Ovary (tissue), 9 donors: Measurements from ENCODE around the gene PLIN4. TPM values are rescaled to one million over a fixed set of nuclear protein-coding genes. Genes with fewer than 3 reads are reported as not detected.

Experiments used
- DNase-seq, 5 donors: peaks; one replicate each; pipeline ENCODE4 v3.0.0-alpha.2; 2019 to 2020
- H3K27ac ChIP-seq, 2 donors: fragments of 200-600 bp; one replicate each; pipeline versions ENCODE4 v1.5.1 to v1.8.0; 2019 to 2022
- H3K27me3 ChIP-seq: fragments of 200-600 bp; one replicate; pipeline ENCODE4 v1.8.0; 2022
- H3K36me3 ChIP-seq: fragments of 200-600 bp; sonication (generic); one replicate; pipeline ENCODE4 v1.5.1; 2019
- H3K4me1 ChIP-seq: one replicate; pipeline ENCODE4 v1.8.1; 2013; ENCODE audit warnings: mild to moderate bottlenecking, moderate library complexity; ENCODE audit not compliant: insufficient read depth
- H3K4me3 ChIP-seq: fragments of 200-600 bp; sonication (generic); one replicate; pipeline ENCODE4 v1.5.1; 2017
- H3K9me3 ChIP-seq, 2 donors: fragments of 200-600 bp in 1 of 2; sonication (generic) in 1 of 2; one replicate each; pipeline versions ENCODE4 v1.5.1 to v1.8.1; 2013 to 2019; ENCODE audit warnings: mild to moderate bottlenecking in 1 of 2, moderate library complexity in 1 of 2
- CTCF ChIP-seq, 3 donors: fragments of 450-650 bp in 2 of 3; fragments of 200-600 bp in 1 of 3; IDR thresholded peaks; one replicate each; pipeline versions ENCODE4 v1.5.1 to v1.8.0; 2016 to 2022; ENCODE audit warnings: antibody characterized with exemption in 3 of 3, mild to moderate bottlenecking in 1 of 3
- EP300 ChIP-seq: sonication (generic); formaldehyde crosslinking; IDR thresholded peaks from one replicate; pipeline ENCODE4 v1.6.1; 2017; ENCODE audit warnings: antibody characterized with exemption
- POLR2A ChIP-seq: fragments of 450-650 bp; IDR thresholded peaks from one replicate; pipeline ENCODE4 v1.6.1; 2017; ENCODE audit warnings: antibody characterized with exemption, mild to moderate bottlenecking, moderate library complexity
- whole genome bisulfite sequencing, 3 donors: extraction: QIAGEN DNeasy Blood & Tissue Kit in 1 of 3; methylation state at CpG; one replicate each; pipeline versions ENCODE4 v1.1.5 to v1.1.7; 2013 to 2017; 5-methylcytosine and 5-hydroxymethylcytosine counted together
- intact Hi-C, 4 donors: fragments of 100-400 bp; cut with DNase I; formaldehyde crosslinking; loops; one replicate each; pipeline versions ENCODE4 v1.11.0 to v1.15.1; 2022 to 2023
- polyA plus RNA-seq, 2 donors: library from polyadenylated mRNA; stranded (reverse); fragments of 200-250 nt in 1 of 2; fragments of 350-450 nt in 1 of 2; fragmentation: Illumina TruSeq in 1 of 2; extraction: RNeasy Lipid Tissue Mini Kit (QIAGEN cat#74804) in 1 of 2; gene quantifications; one replicate each; pipeline ENCODE4 v1.2.3, GENCODE V29; 2013 to 2014
- total RNA-seq, 7 donors: library from RNA; depleted of rRNA in 2 of 7; stranded (reverse); fragments of >200 nt in 2 of 7; fragmentation: NEBNext Ultra II Directional in 3 of 7; extraction: Animal tissue kit (Norgen Biotek cat#: 25700) in 3 of 7; gene quantifications; one replicate each; pipeline versions ENCODE4 v1.1.0 to v1.2.4, GENCODE V29; 2016 to 2023
- donor health status: DM: no; HTN: no; CAD: no; lungs with moderate emphysema.
- donor health status: DM: no; HTN: no; CAD: no.
- donor health status: Bipolar disorder and iron deficiency.
- donor health status: DM: yes; HTN: yes; CAD: no.
- donor health status: DM: no; HTN: no; CAD: no.
- donor health status: DM: yes; HTN: yes; CAD: no.

PLIN4 gene
- total and polyA plus RNA-seq, 9 donors = 1.6 to 55.1 (median 21.7) TPM

GRCh38 chr19:4517451-4518057, 732 bp downstream of the PLIN4 start:
- TF ChIP-seq POLR2A (no peak), EP300 (no peak), CTCF (IDR thresholded peaks at IDR 0.05) (no peak)
- Histone ChIP-seq H3K4me1 (peaks cover 21% of the 10 kb centered on the region), H3K9me3 (no peaks in the 10 kb centered on the region), H3K27me3 (no peaks in the 10 kb centered on the region), H3K4me3 (peak overlapping the region; percentile 31), H3K36me3 (no peaks in the 10 kb centered on the region), H3K27ac (peak overlapping the region; percentile 29 to 79)
- intact Hi-C loops = no loop called here
- WGBS, 3 donors = 45 to 68% (median 57%) methylated on average over 24 of the region's 24 CpGs
- peak in 1 of 5 donors; percentile 70 for DNase-seq

- Histone ChIP-seq H3K4me1 (peaks cover 21% of the 10 kb centered on the region), H3K36me3 (no peaks in the 10 kb centered on the region), H3K4me3 (peak overlapping the region; percentile 31), H3K27ac (peak overlapping the region; percentile 29 to 79), H3K27me3 (no peaks in the 10 kb centered on the region), H3K9me3 (no peaks in the 10 kb centered on the region)
- WGBS, 3 donors = 46 to 60% (median 51%) methylated on average over 7 to 8 of the region's 8 CpGs
- intact Hi-C loops = no loop called here
- no peak for DNase-seq
- TF ChIP-seq EP300 (no peak), POLR2A (no peak), CTCF (IDR thresholded peaks at IDR 0.05) (no peak)
Measured at GRCh38 chr19:4516939-4517300, 1.4 kb downstream of the PLIN4 start.

GRCh38 chr19:4516199-4516938, 1.9 kb downstream of the PLIN4 start:
- intact Hi-C loops = no loop called here
- no peak overlapping the region for H3K4me3 ChIP-seq

GRCh38 chr19:4515732-4516131, 2.6 kb downstream of the PLIN4 start:
- H3K4me1 ChIP-seq = peaks cover 21% of the 10 kb centered on the region
- no peak overlapping the region for H3K4me3 ChIP-seq
- DNase-seq = no peak
- H3K9me3 ChIP-seq = no peaks in the 10 kb centered on the region
- intact Hi-C loops = no loop called here
- no peaks in the 10 kb centered on the region for H3K36me3 ChIP-seq
- WGBS, 3 donors = 79 to 93% (median 84%) methylated on average over 5 of the region's 5 CpGs
- no peak overlapping the region for H3K27ac ChIP-seq
- TF ChIP-seq CTCF (IDR thresholded peaks at IDR 0.05) = no peak
- TF ChIP-seq POLR2A = no peak
- no peak for TF ChIP-seq EP300
- H3K27me3 ChIP-seq = no peaks in the 10 kb centered on the region

More at GRCh38 chr19:4516199-4516938, 1.9 kb downstream of the PLIN4 start:
- Histone ChIP-seq H3K9me3 (no peaks in the 10 kb centered on the region), H3K27ac (peak overlapping the region in 1 of 2 donors; percentile 79), H3K27me3 (no peaks in the 10 kb centered on the region), H3K36me3 (no peaks in the 10 kb centered on the region), H3K4me1 (peaks cover 21% of the 10 kb centered on the region)
- DNase-seq = peak in 1 of 5 donors; percentile 29
- no peak for TF ChIP-seq EP300
- TF ChIP-seq POLR2A = no peak
- no peak for TF ChIP-seq CTCF (IDR thresholded peaks at IDR 0.05)
- 69 to 76% (median 69%) methylated on average over 14 of the region's 14 CpGs for WGBS, 3 donors
